ENCODE results near the gene CCDC34.

The CCDC34 gene

DNA sequence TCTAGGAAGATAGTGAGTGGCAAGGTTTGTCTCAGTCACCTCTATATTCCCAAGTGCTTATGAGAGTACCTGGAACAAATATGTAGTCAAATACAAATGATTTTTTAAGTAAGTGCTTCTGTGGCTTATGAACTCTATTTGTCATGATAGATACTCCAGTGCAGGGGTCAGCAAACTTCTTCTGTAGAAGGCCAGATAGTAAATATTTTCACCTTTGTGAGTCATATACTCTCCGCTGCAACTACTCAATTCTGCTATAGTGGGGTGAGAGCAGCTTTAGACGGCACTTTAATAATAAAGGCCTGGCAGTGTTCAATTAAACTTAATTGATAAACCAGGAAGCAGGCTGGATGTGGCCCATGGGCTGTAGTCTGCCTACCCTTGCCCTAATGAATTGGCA is 12.4 kb upstream of the CCDC34 start:
- Histone ChIP-seq H3K27ac (no peak overlapping the region), H3K4me3 (no peak overlapping the region)
- TF ChIP-seq, protein P1, sequence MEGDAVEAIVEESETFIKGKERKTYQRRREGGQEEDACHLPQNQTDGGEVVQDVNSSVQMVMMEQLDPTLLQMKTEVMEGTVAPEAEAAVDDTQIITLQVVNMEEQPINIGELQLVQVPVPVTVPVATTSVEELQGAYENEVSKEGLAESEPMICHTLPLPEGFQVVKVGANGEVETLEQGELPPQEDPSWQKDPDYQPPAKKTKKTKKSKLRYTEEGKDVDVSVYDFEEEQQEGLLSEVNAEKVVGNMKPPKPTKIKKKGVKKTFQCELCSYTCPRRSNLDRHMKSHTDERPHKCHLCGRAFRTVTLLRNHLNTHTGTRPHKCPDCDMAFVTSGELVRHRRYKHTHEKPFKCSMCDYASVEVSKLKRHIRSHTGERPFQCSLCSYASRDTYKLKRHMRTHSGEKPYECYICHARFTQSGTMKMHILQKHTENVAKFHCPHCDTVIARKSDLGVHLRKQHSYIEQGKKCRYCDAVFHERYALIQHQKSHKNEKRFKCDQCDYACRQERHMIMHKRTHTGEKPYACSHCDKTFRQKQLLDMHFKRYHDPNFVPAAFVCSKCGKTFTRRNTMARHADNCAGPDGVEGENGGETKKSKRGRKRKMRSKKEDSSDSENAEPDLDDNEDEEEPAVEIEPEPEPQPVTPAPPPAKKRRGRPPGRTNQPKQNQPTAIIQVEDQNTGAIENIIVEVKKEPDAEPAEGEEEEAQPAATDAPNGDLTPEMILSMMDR (IDR thresholded peaks at IDR 0.05) = no peak
- no peak for DNase-seq (ENCODE audit: low spot score)

DNA sequence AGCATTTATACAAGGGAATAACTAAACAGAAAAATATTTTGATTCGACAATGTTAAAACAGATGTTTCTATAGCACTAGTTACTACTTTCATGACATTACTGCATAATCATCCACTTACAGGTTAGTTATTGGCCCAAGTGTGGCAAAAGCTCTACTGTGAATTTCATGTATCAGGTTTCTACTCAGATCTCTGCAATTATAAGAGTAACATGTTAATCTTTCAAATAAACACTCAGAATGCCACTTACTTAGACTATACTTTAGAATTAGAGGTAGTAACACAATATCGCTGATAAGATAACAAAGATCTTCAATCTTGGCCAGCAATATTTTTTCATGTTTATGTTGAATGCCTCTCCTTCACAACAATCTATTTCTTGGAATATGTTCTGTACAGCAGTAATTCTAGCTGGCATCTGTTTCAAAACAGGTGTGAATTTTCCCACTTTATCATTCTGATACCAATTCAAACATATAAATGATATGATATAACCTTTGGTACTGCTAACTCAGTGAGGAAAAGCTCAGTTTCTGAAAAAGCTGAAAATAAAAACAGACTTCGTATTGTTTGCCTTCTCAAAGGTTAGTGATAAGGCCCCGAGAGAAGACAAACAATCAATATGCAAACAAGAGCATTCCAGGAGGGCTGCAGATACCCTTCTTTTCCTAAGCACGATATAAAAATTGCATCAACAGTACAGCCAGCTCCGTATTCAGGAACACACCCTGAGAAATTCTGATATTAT is 11.0 kb upstream of the CCDC34 start:
- H3K4me3 ChIP-seq = no peak overlapping the region
- TF ChIP-seq, protein P1 (IDR thresholded peaks at IDR 0.05) = no peak
- no peak for DNase-seq (ENCODE audit: low spot score)
- no peak overlapping the region for H3K27ac ChIP-seq

DNA sequence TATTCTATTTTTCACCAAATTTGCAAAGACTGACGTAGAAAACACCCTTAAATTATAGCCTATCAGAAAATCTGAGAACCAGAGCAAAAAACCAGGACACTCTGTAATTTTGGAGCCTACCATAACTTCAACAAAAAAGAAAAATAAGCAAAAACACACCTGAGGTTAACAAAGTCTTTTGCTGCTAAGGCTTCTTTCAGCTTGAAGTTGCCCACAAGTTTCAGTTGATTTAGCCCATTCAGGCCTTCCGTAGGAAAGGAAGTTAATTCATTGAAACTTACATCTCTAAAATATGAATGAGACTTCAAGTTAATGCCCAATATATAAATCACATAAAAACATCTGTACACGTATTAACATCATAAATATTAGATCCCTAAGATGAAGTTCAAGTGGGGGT is 10.4 kb upstream of the CCDC34 start:
- Histone ChIP-seq H3K27ac (no peak overlapping the region), H3K4me3 (no peak overlapping the region)
- TF ChIP-seq, protein P1 (IDR thresholded peaks at IDR 0.05) = no peak
- no peak for DNase-seq (ENCODE audit: low spot score)

GRCh38 chr11:27372164-27372563 is 9.1 kb upstream of the CCDC34 start:
- DNase-seq (ENCODE audit: low spot score) = no peak
- TF ChIP-seq, protein P1 (IDR thresholded peaks at IDR 0.05) = no peak
- no peak overlapping the region for H3K27ac ChIP-seq
- H3K4me3 ChIP-seq = no peak overlapping the region

GRCh38 chr11:27371489-27371888 is 8.5 kb upstream of the CCDC34 start:
- DNase-seq (ENCODE audit: low spot score) = no peak
- H3K4me3 ChIP-seq = no peak overlapping the region
- TF ChIP-seq, protein P1 (IDR thresholded peaks at IDR 0.05) = no peak
- no peak overlapping the region for H3K27ac ChIP-seq

DNA sequence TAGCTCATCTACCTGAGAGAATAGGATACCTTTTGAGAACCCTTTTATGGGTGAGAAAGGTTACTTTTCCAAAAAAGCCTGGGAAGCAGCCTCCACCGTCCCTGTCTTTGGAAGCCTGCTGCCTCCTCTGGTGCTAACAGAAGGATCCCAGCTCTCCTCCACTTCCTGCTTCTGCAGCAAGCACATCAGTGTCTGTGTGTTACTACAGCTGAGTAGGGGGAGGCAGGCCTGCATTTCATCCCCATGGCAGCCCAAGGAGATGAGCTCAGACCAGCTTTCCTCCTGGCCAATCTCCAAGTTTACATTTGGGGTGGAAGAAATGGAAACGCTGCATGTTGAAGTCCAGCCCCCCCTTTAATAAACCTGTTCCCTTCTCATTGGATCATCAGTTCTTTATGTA is 7.4 kb upstream of the CCDC34 start:
- Histone ChIP-seq H3K27ac (no peak overlapping the region), H3K4me3 (no peak overlapping the region)
- no peak for DNase-seq (ENCODE audit: low spot score)
- TF ChIP-seq, protein P1 (IDR thresholded peaks at IDR 0.05) = no peak

GRCh38 chr11:27367881-27368280 is 4.9 kb upstream of the CCDC34 start:
- Histone ChIP-seq H3K27ac (no peak overlapping the region), H3K4me3 (no peak overlapping the region)
- no peak for DNase-seq (ENCODE audit: low spot score)
- TF ChIP-seq, protein P1 (IDR thresholded peaks at IDR 0.05) = no peak
